ENCODE measurements around the gene ANKRD11. TPM values are rescaled to one million over a fixed set of nuclear protein-coding genes. Genes with fewer than 3 reads are reported as not detected.

The ANKRD11 gene
- total RNA-seq, 1 experiment from 2014 or later, result 266 TPM

GRCh38 chr16:89485701-89486246 is 4.6 kb downstream of the ANKRD11 start:
- peaks cover 69% of the 10 kb centered on the region for H4K20me1 ChIP-seq (ENCODE audit: insufficient read depth)
- no peaks in the 10 kb centered on the region for H3K9me3 ChIP-seq (ENCODE audit: control insufficient read depth in 1 of 2, insufficient read depth in 1 of 2, low read depth in 1 of 2, low read length in 2 of 2)
- H3K4me1 ChIP-seq (ENCODE audit: control insufficient read depth in 1 of 2, insufficient read depth in 2 of 2, low read length in 2 of 2), result peaks cover 19 to 42% of the 10 kb centered on the region in 2 experiments
- ChIA-PET POLR2A (no interaction called here), RAD21 (ENCODE audit: low non-redundant PET in 1 of 2, low total read pairs in 2 of 2, uncharacterized antibody in 2 of 2, unreplicated experiment in 2 of 2) (no interaction called here), CTCF (no interaction called here)
- H2AFZ ChIP-seq (ENCODE audit: low read depth, low read length, poor library complexity, severe bottlenecking), result no peak overlapping the region
- H3K9me2 ChIP-seq (ENCODE audit: insufficient read depth), result no peaks in the 10 kb centered on the region
- DNase-seq (ENCODE audit: low read depth, low spot score), result no peak
- no peak for TF ChIP-seq ZFX (IDR thresholded peaks at IDR 0.05)
- no peak for TF ChIP-seq CEBPB (IDR thresholded peaks at IDR 0.05; ENCODE audit: low read depth)
- TF ChIP-seq ELF1 (IDR thresholded peaks at IDR 0.05; ENCODE audit: borderline replicate concordance, low read depth), result no peak
- no peak for TF ChIP-seq SRF (IDR thresholded peaks at IDR 0.05; ENCODE audit: low read depth)
- TF ChIP-seq JUND (IDR thresholded peaks at IDR 0.05), result no peak
- no peak for TF ChIP-seq YY1 (IDR thresholded peaks at IDR 0.05; ENCODE audit: extremely low read depth, insufficient replicate concordance, low read depth, low read length)
- no peak for TF ChIP-seq FOSL1 (IDR thresholded peaks at IDR 0.05; ENCODE audit: low read depth)
- TF ChIP-seq MAX (IDR thresholded peaks at IDR 0.05), result no peak
- TF ChIP-seq EGR1 (IDR thresholded peaks at IDR 0.05; ENCODE audit: low read depth), result no peak
- no peak for TF ChIP-seq POLR2A (IDR thresholded peaks at IDR 0.05; ENCODE audit: borderline replicate concordance, extremely low read depth, insufficient read depth, insufficient read length)
- TF ChIP-seq, protein P1, sequence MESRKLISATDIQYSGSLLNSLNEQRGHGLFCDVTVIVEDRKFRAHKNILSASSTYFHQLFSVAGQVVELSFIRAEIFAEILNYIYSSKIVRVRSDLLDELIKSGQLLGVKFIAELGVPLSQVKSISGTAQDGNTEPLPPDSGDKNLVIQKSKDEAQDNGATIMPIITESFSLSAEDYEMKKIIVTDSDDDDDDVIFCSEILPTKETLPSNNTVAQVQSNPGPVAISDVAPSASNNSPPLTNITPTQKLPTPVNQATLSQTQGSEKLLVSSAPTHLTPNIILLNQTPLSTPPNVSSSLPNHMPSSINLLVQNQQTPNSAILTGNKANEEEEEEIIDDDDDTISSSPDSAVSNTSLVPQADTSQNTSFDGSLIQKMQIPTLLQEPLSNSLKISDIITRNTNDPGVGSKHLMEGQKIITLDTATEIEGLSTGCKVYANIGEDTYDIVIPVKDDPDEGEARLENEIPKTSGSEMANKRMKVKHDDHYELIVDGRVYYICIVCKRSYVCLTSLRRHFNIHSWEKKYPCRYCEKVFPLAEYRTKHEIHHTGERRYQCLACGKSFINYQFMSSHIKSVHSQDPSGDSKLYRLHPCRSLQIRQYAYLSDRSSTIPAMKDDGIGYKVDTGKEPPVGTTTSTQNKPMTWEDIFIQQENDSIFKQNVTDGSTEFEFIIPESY (IDR thresholded peaks at IDR 0.05; ENCODE audit: extremely low read depth, insufficient replicate concordance, low read length), result no peak
- no peak for ATAC-seq
- no peak overlapping the region for H3K4me3 ChIP-seq (replicated peaks in 1 of 2; ENCODE audit: low read depth in 1 of 2, low read length in 2 of 2)
- no peaks in the 10 kb centered on the region for H3K27me3 ChIP-seq (ENCODE audit: insufficient read depth, low read length)
- peaks cover 0 to 4% of the 10 kb centered on the region in 2 experiments; a peak in 2 of 4 replicates for H3K36me3 ChIP-seq (ENCODE audit: control insufficient read depth in 1 of 2, insufficient read depth in 2 of 2, low read length in 2 of 2)
- H3K79me2 ChIP-seq (ENCODE audit: insufficient read depth, low read length), result peaks cover 90% of the 10 kb centered on the region
- no peak overlapping the region for H3K27ac ChIP-seq (ENCODE audit: low read depth, low read length)
- intact Hi-C loops (cut with micrococcal nuclease), result loop anchor here (5.0 kb wide), 1 partner anchor 153 kb away; no protein-coding TSS in a partner anchor
- no peak overlapping the region for H3K4me2 ChIP-seq (ENCODE audit: low read length)
- no TSS peak for BruUV-seq (replicated peaks)
- no peak overlapping the region for H3K9ac ChIP-seq (ENCODE audit: low read length)

All from HCT116 (cell line).